Suprapubic skin (tissue), 4 donors: ENCODE results near the gene SLC18A2.

ENCODE experiments used
- CTCF ChIP-seq, 2 donors: fragments of 200-600 bp in 1 of 2; fragments of 450-650 bp in 1 of 2; sonication (generic) in 1 of 2; IDR thresholded peaks; one replicate each; pipeline ENCODE4 v1.5.1; 2016 to 2019; ENCODE audit warnings: antibody characterized with exemption in 2 of 2, mild to moderate bottlenecking in 1 of 2, moderate library complexity in 1 of 2
- EP300 ChIP-seq: sonication (generic); formaldehyde crosslinking; IDR thresholded peaks from one replicate; pipeline ENCODE4 v1.6.1; 2017; ENCODE audit warnings: antibody characterized with exemption
- POLR2A ChIP-seq, 2 donors: fragments of 450-650 bp; IDR thresholded peaks; one replicate each; pipeline ENCODE4 v1.6.1; 2017; ENCODE audit warnings: antibody characterized with exemption in 2 of 2, mild to moderate bottlenecking in 2 of 2, moderate library complexity in 2 of 2
- POLR2AphosphoS5 ChIP-seq, 3 donors: sonication (generic); formaldehyde crosslinking; IDR thresholded peaks; one replicate each; pipeline ENCODE4 v1.6.1; 2017; ENCODE audit warnings: antibody characterized with exemption in 3 of 3

GRCh38 chr10:117253908-117254307 is 13.0 kb downstream of the SLC18A2 start:
- no peak for TF ChIP-seq POLR2A (IDR thresholded peaks at IDR 0.05)
- no peak for TF ChIP-seq CTCF (IDR thresholded peaks at IDR 0.05)
- TF ChIP-seq EP300, result no peak
- no peak for TF ChIP-seq POLR2AphosphoS5 (IDR thresholded peaks at IDR 0.05)
